Measurements from ENCODE around the gene ANKRD44.

GRCh38 chr2:197168705-197169104 lies 141.9 kb downstream of the ANKRD44 start:
- TF ChIP-seq CTCF (IDR thresholded peaks at IDR 0.05; ENCODE audit: borderline replicate concordance, extremely low read depth, low read length, poor library complexity, severe bottlenecking) (peak; percentile 87), EZH2 (IDR thresholded peaks at IDR 0.05; ENCODE audit: borderline replicate concordance, low read depth, low read length, severe bottlenecking) (no peak)
